Uterus (tissue), 4 donors: ENCODE measurements around the gene COL1A1. TPM values are rescaled to one million over a fixed set of nuclear protein-coding genes. Genes with fewer than 3 reads are reported as not detected.

Source experiments
- DNase-seq, 2 donors: peaks; one replicate each; pipeline ENCODE4 v3.0.0-alpha.2; 2019 to 2020
- H3K27ac ChIP-seq, 2 donors: fragments of 200-600 bp; sonication (generic); 1 replicate in 1 of 2; 2 replicates in 1 of 2; pipeline ENCODE4 v1.5.1; 2016 to 2018
- H3K27me3 ChIP-seq, 2 donors: fragments of 200-600 bp; sonication (generic); one replicate each; pipeline ENCODE4 v1.5.1; 2018 to 2019; ENCODE audit warnings: control low read depth in 1 of 2
- H3K36me3 ChIP-seq, 2 donors: fragments of 200-600 bp; sonication (generic); one replicate each; pipeline ENCODE4 v1.5.1; 2019; ENCODE audit warnings: control low read depth in 1 of 2
- H3K4me1 ChIP-seq, 2 donors: fragments of 200-600 bp; sonication (generic); one replicate each; pipeline ENCODE4 v1.5.1; 2018 to 2019; ENCODE audit warnings: control low read depth in 1 of 2
- H3K4me3 ChIP-seq, 2 donors: fragments of 200-600 bp; sonication (generic); 1 replicate in 1 of 2; 2 replicates in 1 of 2; pipeline ENCODE4 v1.5.1; 2018 to 2019; ENCODE audit warnings: mild to moderate bottlenecking in 1 of 2
- H3K9me3 ChIP-seq, 2 donors: fragments of 200-600 bp; sonication (generic); one replicate each; pipeline ENCODE4 v1.5.1; 2019; ENCODE audit warnings: control low read depth in 1 of 2
- CTCF ChIP-seq, 4 experiments: fragments of 200-600 bp in 2 of 4; fragments of 450-650 bp in 2 of 4; sonication (generic) in 2 of 4; IDR thresholded peaks; one replicate each; pipeline ENCODE4 v1.5.1; 2016 to 2019; ENCODE audit warnings: antibody characterized with exemption in 4 of 4, mild to moderate bottlenecking in 2 of 4, moderate library complexity in 1 of 4
- POLR2A ChIP-seq, 2 donors: fragments of 450-650 bp; IDR thresholded peaks; one replicate each; pipeline ENCODE4 v1.6.1; 2016; ENCODE audit warnings: antibody characterized with exemption in 2 of 2, mild to moderate bottlenecking in 1 of 2, moderate library complexity in 1 of 2
- intact Hi-C: fragments of 100-400 bp; cut with DNase I; formaldehyde crosslinking; loops from one replicate; pipeline ENCODE4 v1.15.1; 2023; ENCODE audit warnings: low total_unique reads
- total RNA-seq, 4 donors: library from RNA; depleted of rRNA in 3 of 4; stranded (reverse); fragments of >200 nt in 3 of 4; gene quantifications; one replicate each; pipeline versions ENCODE4 v1.1.0 to v1.2.4, GENCODE V29; 2014 to 2023
- donor health status: DM: yes; HTN: yes; CAD: no.

COL1A1 gene
- total RNA-seq, 4 donors from 2014 or later: 59.4 to 4,880 (median 491) TPM

- Histone ChIP-seq H3K4me1 (peaks cover 0 to 9% of the 10 kb centered on the region in 2 donors), H3K27ac (peak overlapping the region in 1 of 2 donors; percentile 96), H3K9me3 (no peaks in the 10 kb centered on the region), H3K36me3 (no peaks in the 10 kb centered on the region), H3K4me3 (no peak overlapping the region), H3K27me3 (no peaks in the 10 kb centered on the region)
- TF ChIP-seq POLR2A (IDR thresholded peaks at IDR 0.05) (no peak), CTCF (IDR thresholded peaks at IDR 0.05) (no peak)
- intact Hi-C loops: no loop called here
- no peak for DNase-seq
Observed at GRCh38 chr17:50181144-50181543, 20.3 kb downstream of the COL1A1 start.

GRCh38 chr17:50180620-50181019, 20.8 kb downstream of the COL1A1 start:
- Histone ChIP-seq H3K27ac (peak overlapping the region in 1 of 2 donors; percentile 96), H3K4me1 (peaks cover 0 to 9% of the 10 kb centered on the region in 2 donors), H3K9me3 (no peaks in the 10 kb centered on the region), H3K27me3 (no peaks in the 10 kb centered on the region), H3K4me3 (no peak overlapping the region), H3K36me3 (no peaks in the 10 kb centered on the region)
- intact Hi-C loops: no loop called here
- TF ChIP-seq POLR2A (IDR thresholded peaks at IDR 0.05) (no peak), CTCF (IDR thresholded peaks at IDR 0.05) (no peak)
- no peak for DNase-seq

GRCh38 chr17:50180111-50180510, 21.3 kb downstream of the COL1A1 start:
- DNase-seq: no peak
- H3K4me1 ChIP-seq: peaks cover 0 to 9% of the 10 kb centered on the region in 2 donors
- TF ChIP-seq CTCF (IDR thresholded peaks at IDR 0.05): no peak
- no peak for TF ChIP-seq POLR2A (IDR thresholded peaks at IDR 0.05)
- intact Hi-C loops: no loop called here
- no peaks in the 10 kb centered on the region for H3K27me3 ChIP-seq
- H3K9me3 ChIP-seq: no peaks in the 10 kb centered on the region
- no peak overlapping the region for H3K27ac ChIP-seq
- H3K36me3 ChIP-seq: no peaks in the 10 kb centered on the region
- H3K4me3 ChIP-seq: no peak overlapping the region

GRCh38 chr17:50177983-50178834, 23.2 kb downstream of the COL1A1 start:
- peak overlapping the region; percentile 82 to 88 for H3K27ac ChIP-seq
- peak; percentile 70 to 76 for DNase-seq
- H3K9me3 ChIP-seq: no peaks in the 10 kb centered on the region
- H3K36me3 ChIP-seq: no peaks in the 10 kb centered on the region
- peaks cover 0 to 15% of the 10 kb centered on the region in 2 donors for H3K4me1 ChIP-seq
- H3K27me3 ChIP-seq: no peaks in the 10 kb centered on the region
- no peak overlapping the region for H3K4me3 ChIP-seq
- TF ChIP-seq POLR2A (IDR thresholded peaks at IDR 0.05) (no peak), CTCF (IDR thresholded peaks at IDR 0.05) (peak; percentile 55 to 60 (median 60))
- intact Hi-C loops: no loop called here

- Histone ChIP-seq H3K27ac (peak overlapping the region; percentile 82 to 88), H3K9me3 (no peaks in the 10 kb centered on the region), H3K4me3 (no peak overlapping the region), H3K27me3 (no peaks in the 10 kb centered on the region), H3K36me3 (no peaks in the 10 kb centered on the region), H3K4me1 (peaks cover 0 to 17% of the 10 kb centered on the region in 2 donors)
- intact Hi-C loops: no loop called here
- TF ChIP-seq CTCF (IDR thresholded peaks at IDR 0.05) (no peak), POLR2A (IDR thresholded peaks at IDR 0.05) (no peak)
- DNase-seq: no peak
Observed at GRCh38 chr17:50177476-50177875, 24.0 kb downstream of the COL1A1 start.
